Measurements from ENCODE around the gene MPG.

GRCh38 chr16:120756-121155 lies 42.7 kb downstream of the MPG start:
- TF ChIP-seq SP1 (IDR thresholded peaks at IDR 0.05) (no peak), HDGF (IDR thresholded peaks at IDR 0.05; ENCODE audit: borderline replicate concordance) (no peak), ELF4 (IDR thresholded peaks at IDR 0.05) (no peak), FOXK2 (IDR thresholded peaks at IDR 0.05) (no peak), SUZ12 (IDR thresholded peaks at IDR 0.05) (no peak), ARNT (IDR thresholded peaks at IDR 0.05) (no peak), CTBP1 (IDR thresholded peaks at IDR 0.05; ENCODE audit: borderline replicate concordance) (no peak), NFRKB (IDR thresholded peaks at IDR 0.05) (no peak), FOXA1 (IDR thresholded peaks at IDR 0.05) (no peak)
- TF ChIP-seq, protein P1, sequence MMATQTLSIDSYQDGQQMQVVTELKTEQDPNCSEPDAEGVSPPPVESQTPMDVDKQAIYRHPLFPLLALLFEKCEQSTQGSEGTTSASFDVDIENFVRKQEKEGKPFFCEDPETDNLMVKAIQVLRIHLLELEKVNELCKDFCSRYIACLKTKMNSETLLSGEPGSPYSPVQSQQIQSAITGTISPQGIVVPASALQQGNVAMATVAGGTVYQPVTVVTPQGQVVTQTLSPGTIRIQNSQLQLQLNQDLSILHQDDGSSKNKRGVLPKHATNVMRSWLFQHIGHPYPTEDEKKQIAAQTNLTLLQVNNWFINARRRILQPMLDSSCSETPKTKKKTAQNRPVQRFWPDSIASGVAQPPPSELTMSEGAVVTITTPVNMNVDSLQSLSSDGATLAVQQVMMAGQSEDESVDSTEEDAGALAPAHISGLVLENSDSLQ (IDR thresholded peaks at IDR 0.05) = no peak
